GM12864 (cell line): ENCODE data around the gene TMC5.
"Not testable (repeated sequence)": the region's sequence is repeated elsewhere in the genome, so short reads cannot be mapped to it uniquely, and the experiment has no call there.

Source experiments
- DNase-seq: peaks from one replicate; pipeline ENCODE4 v3.0.0-alpha.2; 2011; ENCODE audit warnings: low read depth
- H3K4me3 ChIP-seq: 2 replicates; pipeline ENCODE4 v1.5.1; 2011; ENCODE audit warnings: mild to moderate bottlenecking, low read depth, low read length, control low read depth
- TF ChIP-seq, protein P1 (sequence below): IDR thresholded peaks from 2 replicates; pipeline ENCODE4 v1.5.1; 2011; ENCODE audit warnings: low read depth, mild to moderate bottlenecking, moderate library complexity, low read length, control low read depth, inconsistent platforms; ENCODE audit errors: missing control alignments

Gene TMC5

DNA sequence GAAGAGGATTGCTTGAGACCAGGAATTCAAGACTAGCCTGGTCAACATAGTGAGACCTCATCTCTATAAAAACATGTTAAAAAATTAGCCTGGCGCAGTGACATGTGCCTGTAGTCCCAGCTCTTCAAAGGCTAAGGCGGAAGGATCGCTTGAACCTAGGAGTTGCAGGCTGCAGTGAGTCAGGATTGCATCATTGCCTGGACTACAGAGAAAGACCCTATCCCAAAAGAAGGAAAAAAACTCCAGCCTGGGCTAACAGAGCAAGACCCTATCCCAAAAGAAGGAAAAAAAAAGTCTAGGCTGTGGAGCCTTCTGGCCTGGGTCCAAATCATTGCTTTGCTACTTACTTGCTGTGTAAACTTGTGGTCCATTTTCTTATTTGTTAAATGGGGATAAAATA, 111.0 kb downstream of the TMC5 start:
- no peak for DNase-seq
- TF ChIP-seq, protein P1, sequence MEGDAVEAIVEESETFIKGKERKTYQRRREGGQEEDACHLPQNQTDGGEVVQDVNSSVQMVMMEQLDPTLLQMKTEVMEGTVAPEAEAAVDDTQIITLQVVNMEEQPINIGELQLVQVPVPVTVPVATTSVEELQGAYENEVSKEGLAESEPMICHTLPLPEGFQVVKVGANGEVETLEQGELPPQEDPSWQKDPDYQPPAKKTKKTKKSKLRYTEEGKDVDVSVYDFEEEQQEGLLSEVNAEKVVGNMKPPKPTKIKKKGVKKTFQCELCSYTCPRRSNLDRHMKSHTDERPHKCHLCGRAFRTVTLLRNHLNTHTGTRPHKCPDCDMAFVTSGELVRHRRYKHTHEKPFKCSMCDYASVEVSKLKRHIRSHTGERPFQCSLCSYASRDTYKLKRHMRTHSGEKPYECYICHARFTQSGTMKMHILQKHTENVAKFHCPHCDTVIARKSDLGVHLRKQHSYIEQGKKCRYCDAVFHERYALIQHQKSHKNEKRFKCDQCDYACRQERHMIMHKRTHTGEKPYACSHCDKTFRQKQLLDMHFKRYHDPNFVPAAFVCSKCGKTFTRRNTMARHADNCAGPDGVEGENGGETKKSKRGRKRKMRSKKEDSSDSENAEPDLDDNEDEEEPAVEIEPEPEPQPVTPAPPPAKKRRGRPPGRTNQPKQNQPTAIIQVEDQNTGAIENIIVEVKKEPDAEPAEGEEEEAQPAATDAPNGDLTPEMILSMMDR, result no peak
- no peak overlapping the region for H3K4me3 ChIP-seq

DNA sequence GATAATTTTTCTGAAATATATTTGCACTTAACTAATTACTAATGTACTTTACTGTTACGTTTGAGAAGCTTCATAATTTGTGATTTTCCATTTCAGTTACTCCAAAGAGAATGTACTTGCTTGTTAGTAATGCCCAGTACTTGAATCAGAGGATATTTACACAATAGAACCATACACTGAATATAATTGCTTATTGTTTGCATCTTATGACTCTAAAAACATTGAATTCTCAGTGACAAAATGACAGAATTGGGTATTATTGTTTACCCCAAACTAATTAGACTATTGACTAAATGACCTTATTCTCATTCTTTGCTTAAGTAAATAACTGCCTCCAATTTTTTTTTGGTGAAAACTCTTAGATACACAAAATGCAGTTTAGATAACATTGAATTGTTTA, 114.9 kb downstream of the TMC5 start:
- DNase-seq, result no peak
- TF ChIP-seq, protein P1, result no peak
- no peak overlapping the region for H3K4me3 ChIP-seq

DNA sequence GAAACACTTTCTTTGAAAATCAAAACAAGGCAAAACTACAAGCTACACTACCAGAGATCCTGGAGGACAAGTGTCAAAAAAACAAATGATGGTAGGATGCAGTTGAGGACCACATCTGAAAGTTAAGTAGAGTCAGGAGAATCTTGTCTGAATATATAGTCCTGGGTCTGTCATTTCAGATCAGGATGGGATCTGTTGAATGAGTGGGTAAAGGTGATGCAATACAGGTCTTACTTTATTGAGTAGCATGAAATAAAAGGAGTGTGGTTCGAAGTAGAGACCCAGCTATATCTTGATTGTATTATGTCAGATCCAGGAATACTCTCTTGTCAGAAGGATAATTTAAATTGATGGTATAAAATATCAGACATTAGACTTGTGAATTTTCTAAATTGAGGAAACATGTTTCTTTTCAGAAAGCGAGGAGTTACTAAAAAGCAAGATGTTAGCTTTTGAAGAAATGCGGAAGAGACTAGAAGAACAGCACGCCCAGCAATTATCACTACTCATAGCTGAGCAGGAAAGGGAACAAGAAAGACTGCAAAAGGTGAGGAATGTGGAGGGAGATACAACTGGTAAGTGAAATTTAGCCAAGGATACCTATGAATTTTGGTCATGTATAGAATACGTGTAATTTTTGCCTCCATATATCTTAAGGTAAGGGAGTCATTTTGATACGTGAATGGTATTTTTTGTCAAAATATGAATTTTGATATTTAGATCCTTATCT, 122.7 kb downstream of the TMC5 start:
- H3K4me3 ChIP-seq, result no peak overlapping the region
- TF ChIP-seq, protein P1, result no peak
- no peak for DNase-seq

DNA sequence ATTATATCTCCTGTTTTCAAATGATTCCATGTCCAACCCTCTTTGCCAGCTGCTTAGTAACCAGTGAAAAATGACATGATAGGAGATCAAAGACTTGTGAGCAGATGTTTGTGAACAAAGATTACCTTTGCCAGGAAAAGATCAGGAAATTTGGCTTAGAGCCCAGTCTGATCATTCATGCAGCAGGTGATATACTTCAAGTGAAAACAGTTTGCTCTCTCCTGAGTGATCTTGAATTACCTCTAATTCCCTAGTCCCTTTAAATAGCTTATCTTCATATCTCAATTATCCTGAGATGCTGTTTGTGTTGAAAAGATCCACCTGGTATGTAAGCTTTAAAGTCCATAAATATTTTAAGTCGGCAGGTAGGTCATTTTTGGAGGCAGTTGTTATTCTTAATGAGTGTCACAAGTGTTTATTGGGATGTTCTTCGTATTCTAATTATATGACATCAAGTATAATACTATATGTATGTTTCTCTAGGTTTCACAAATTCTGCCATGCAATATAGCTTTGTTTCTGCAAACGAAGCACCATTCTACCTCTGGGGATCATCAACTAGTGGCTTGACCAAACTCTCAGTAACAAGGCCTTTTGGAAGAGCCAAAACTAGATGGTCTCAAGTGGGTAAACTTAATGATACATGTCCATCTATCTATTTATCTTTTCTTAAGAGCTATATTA, 124.6 kb downstream of the TMC5 start:
- TF ChIP-seq, protein P1, result no peak
- no peak overlapping the region for H3K4me3 ChIP-seq
- no peak for DNase-seq

DNA sequence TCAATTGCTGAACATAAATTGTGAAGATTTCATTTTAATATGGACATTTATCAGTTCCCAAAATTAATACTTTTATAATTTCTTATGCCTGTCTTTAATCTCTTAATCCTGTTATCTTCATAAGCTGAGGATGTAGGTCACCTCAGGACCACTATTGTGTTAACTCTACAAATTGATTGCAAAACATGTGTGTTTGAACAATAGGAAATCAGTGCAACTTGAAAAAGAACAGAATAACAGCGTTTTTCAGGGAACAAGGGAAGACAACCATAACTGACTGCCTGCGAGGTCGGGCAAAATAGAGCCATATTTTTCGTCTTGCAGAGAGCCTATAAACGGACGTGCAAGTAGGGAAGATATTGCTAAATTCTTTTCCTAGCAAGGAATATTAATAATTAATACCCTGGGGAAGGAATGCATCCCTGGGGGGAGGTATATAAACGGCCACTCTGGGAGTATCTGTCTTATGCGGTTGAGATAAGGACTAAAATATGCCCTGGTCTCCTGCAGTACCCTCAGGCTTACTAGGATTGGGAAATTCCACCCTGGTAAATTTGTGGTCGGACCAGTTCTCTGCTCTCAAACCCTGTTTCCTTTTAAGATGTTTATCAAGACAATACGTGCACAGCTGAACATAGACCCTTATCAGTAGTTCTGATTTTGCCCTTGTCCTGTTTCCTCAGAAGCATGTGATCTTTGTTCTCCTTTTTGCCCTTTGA, 125.8 kb downstream of the TMC5 start:
- H3K4me3 ChIP-seq, DNase-seq: not testable (repeated sequence)

DNA sequence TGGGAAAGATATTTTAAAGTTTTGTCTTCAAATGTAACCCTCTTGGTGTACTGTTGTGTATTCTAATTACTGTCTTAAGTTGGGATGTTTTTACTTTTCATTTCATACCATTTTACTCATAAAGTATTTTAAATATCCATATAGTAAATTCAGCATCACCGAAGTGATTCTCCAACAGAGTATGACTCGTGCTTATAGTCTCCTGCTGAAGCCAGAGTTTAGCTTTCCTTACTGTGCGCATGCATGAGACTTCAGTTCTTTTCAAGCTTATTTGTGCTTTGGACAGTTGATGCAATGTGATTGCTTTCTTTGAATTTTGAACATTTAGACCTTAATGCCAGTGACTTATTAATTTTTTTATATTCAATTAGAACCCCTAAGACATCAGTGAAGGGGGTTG, 130.5 kb downstream of the TMC5 start:
- DNase-seq, result no peak
- TF ChIP-seq, protein P1, result no peak
- no peak overlapping the region for H3K4me3 ChIP-seq
